ENCODE results near the gene FERMT3. TPM values are rescaled to one million over a fixed set of nuclear protein-coding genes. Genes with fewer than 3 reads are reported as not detected.

The FERMT3 gene
- total and polyA plus RNA-seq, 2 of the 13 experiments (the other 11 are each of a cell fraction or from before 2014, with no cell fraction given), result 0.29 TPM; not detected in 1

GRCh38 chr11:64165842-64166635 lies 40.5 kb upstream of the FERMT3 start, which contains the start of gene MACROD1 (continued):
- TF ChIP-seq PPARG (CRISPR knock-in tag; conservative IDR thresholded peaks at IDR 0.05), result 0 out of 2 replicates have a peak, but pooled peaks have one; percentile 23
- TF ChIP-seq GLI4 (CRISPR knock-in tag; IDR thresholded peaks at IDR 0.05; ENCODE audit: borderline replicate concordance), result peak; percentile 83; the same call in 1 of the 2 replicates
- peak; percentile 64; the same call in 1 of the 2 replicates for TF ChIP-seq ZSCAN30 (CRISPR knock-in tag; IDR thresholded peaks at IDR 0.05)
- 0 out of 2 replicates have a peak, but pooled peaks have one; percentile 31 for TF ChIP-seq RNF2 (conservative IDR thresholded peaks at IDR 0.05; ENCODE audit: low read depth)
- TF ChIP-seq NAIF1 (CRISPR knock-in tag; IDR thresholded peaks at IDR 0.05; ENCODE audit: borderline replicate concordance), result peak; percentile 93; the same call in 1 of the 2 replicates
- 0 out of 2 replicates have a peak, but pooled peaks have one; percentile 64 for TF ChIP-seq PBX3 (CRISPR knock-in tag; IDR thresholded peaks at IDR 0.05; ENCODE audit: borderline replicate concordance)
- TF ChIP-seq ZFP90 (CRISPR knock-in tag; IDR thresholded peaks at IDR 0.05; ENCODE audit: borderline replicate concordance), result no peak; the same call in 1 of the 2 replicates
- 0 out of 2 replicates have a peak, but pooled peaks have one; percentile 17 for TF ChIP-seq ZNF468 (CRISPR knock-in tag; IDR thresholded peaks at IDR 0.05)
- peak; percentile 9 for TF ChIP-seq HNRNPK (IDR thresholded peaks at IDR 0.05; ENCODE audit: low read depth, low read length, poor library complexity, severe bottlenecking)
- TF ChIP-seq SIN3B (IDR thresholded peaks at IDR 0.05; ENCODE audit: low read length), result no peak
- no peak for TF ChIP-seq ZNF674 (CRISPR knock-in tag; IDR thresholded peaks at IDR 0.05; ENCODE audit: low read depth)
- no peak; the same call in 1 of the 2 replicates for TF ChIP-seq ZMYM4 (CRISPR knock-in tag; IDR thresholded peaks at IDR 0.05)
- TF ChIP-seq ZXDC (CRISPR knock-in tag; IDR thresholded peaks at IDR 0.05), result peak; percentile 92
- TF ChIP-seq ZNF761 (CRISPR knock-in tag; conservative IDR thresholded peaks at IDR 0.05), result 0 out of 2 replicates have a peak, but pooled peaks have one; percentile 20
- no peak for TF ChIP-seq E2F2 (CRISPR knock-in tag; IDR thresholded peaks at IDR 0.05; ENCODE audit: borderline replicate concordance)
- no peak for TF ChIP-seq ADNP (CRISPR knock-in tag; IDR thresholded peaks at IDR 0.05)
- no peak for TF ChIP-seq RORA (CRISPR knock-in tag; IDR thresholded peaks at IDR 0.05)
- peak; percentile 65; the same call in 1 of the 2 replicates for TF ChIP-seq ZNF33B (CRISPR knock-in tag; IDR thresholded peaks at IDR 0.05)
- TF ChIP-seq ZNF75D (CRISPR knock-in tag; IDR thresholded peaks at IDR 0.05; ENCODE audit: borderline replicate concordance), result no peak
- no peak for TF ChIP-seq POGZ (CRISPR knock-in tag; IDR thresholded peaks at IDR 0.05)
- peak; percentile 23 for TF ChIP-seq DBP (CRISPR knock-in tag; IDR thresholded peaks at IDR 0.05; ENCODE audit: not compliant biosample characterization)
- no peak for TF ChIP-seq HNRNPUL1 (IDR thresholded peaks at IDR 0.05; ENCODE audit: low read depth, low read length)
- no peak for TF ChIP-seq SMYD3 (CRISPR knock-in tag; IDR thresholded peaks at IDR 0.05)
- TF ChIP-seq ZNF777 (CRISPR knock-in tag; IDR thresholded peaks at IDR 0.05), result no peak
